Activated CD4-positive, alpha-beta T cell treated with anti-CD3 and anti-CD28 coated beads, Interleukin-2, Interleukin-6, amounts not matched to agents 100 ng/mL and 50 ng/mL, durations not matched to agents 16 hours and 8 hours (primary cell): Measurements from ENCODE around the gene LAMA2.

ENCODE experiments used
- DNase-seq: peaks from one replicate; pipeline ENCODE4 v3.0.0-alpha.2; 2020

LAMA2 gene

GRCh38 chr6:129507059-129507807 is 624.3 kb downstream of the LAMA2 start:
- no peak for DNase-seq

GRCh38 chr6:129507846-129508245 is 624.9 kb downstream of the LAMA2 start:
- no peak for DNase-seq

- DNase-seq = no peak
Measured at GRCh38 chr6:129508477-129509145, 625.7 kb downstream of the LAMA2 start.

DNA sequence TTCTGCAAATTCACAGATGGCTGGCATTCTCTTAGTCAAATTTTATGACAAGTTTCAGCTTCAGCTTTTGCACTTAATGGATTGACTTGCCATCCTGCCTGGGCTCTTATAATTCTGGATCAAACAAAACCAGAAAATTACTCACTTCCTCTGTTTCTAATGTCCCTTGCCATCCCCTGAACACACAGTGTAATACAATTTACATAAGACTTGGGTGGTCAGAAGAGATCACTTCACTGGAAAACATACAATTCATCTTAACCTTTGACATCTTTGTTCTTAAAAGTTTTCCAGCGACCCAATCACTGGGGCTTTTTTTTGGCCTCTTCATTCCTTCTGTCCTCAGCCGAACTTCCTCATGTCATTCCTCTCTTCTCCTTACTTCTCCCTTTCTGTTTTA is 628.0 kb downstream of the LAMA2 start:
- no peak for DNase-seq

GRCh38 chr6:129513471-129513870 is 630.5 kb downstream of the LAMA2 start:
- DNase-seq = no peak

DNA sequence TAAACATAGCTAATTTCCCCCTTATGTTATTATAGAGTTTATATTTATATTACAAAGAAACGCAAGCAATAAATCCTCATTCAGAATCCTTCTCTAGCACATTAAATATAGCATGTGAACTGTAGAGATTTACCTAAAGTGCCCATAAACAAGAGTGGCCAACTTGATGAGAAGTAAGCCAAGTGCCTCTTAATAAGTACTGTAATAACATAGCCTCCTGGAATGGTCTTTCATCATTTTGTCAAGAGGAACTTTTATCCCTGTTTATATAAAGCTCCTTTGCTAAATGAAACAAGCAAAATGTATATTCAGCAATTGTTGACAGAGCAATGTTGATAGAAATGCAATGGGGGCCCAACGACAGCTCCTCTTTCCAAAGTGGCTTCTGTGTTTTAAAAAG is 632.1 kb downstream of the LAMA2 start:
- no peak for DNase-seq

- no peak for DNase-seq
Measured at GRCh38 chr6:129516005-129516404, 633.1 kb downstream of the LAMA2 start.

- no peak for DNase-seq
Measured at GRCh38 chr6:129516787-129517186, 633.8 kb downstream of the LAMA2 start.

GRCh38 chr6:129517288-129517687 is 634.4 kb downstream of the LAMA2 start:
- DNase-seq = no peak

GRCh38 chr6:129519750-129520149 is 636.8 kb downstream of the LAMA2 start:
- DNase-seq = no peak

- no peak for DNase-seq
Measured at GRCh38 chr6:129521946-129522345, 639.0 kb downstream of the LAMA2 start.

GRCh38 chr6:129523816-129524215 is 640.9 kb downstream of the LAMA2 start:
- DNase-seq = no peak

DNA sequence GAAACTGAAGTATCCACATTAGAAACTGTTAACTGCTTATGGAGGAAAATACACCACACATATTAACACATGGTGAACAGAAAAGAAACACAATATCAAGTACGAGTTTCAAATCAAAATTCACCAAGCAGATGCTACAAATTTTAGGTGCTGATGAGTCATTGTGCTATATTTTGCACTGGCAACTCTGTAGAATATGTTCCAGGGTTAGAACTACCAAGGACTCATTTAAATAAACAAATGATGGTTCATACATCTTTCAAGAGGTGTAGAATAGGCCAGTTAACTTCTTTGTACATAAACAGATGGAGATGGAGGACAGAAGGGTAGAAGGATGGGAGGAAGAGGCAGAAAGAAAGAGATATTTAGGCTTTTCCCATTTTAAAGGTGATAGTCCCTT is 642.1 kb downstream of the LAMA2 start:
- DNase-seq = no peak

GRCh38 chr6:129534926-129535325 is 652.0 kb downstream of the LAMA2 start:
- no peak for DNase-seq

DNA sequence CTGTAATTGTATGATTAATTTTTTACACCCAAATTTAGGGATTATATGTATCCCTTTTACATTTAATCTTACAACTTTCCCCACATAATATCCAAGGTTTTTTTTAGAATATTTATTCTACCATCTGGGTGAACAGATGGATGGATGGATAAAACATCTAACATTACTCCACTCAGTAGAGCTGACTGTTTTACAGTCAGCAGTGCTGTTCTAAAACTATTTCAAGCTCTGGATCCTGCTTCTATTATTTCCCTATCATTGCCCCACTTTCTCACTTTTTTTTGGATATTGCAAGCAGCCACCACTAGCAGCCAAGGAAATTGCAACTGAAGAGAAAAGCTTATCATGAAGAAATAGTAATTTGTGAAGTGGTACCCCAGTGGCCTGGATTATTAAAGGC is 653.3 kb downstream of the LAMA2 start:
- no peak for DNase-seq

DNA sequence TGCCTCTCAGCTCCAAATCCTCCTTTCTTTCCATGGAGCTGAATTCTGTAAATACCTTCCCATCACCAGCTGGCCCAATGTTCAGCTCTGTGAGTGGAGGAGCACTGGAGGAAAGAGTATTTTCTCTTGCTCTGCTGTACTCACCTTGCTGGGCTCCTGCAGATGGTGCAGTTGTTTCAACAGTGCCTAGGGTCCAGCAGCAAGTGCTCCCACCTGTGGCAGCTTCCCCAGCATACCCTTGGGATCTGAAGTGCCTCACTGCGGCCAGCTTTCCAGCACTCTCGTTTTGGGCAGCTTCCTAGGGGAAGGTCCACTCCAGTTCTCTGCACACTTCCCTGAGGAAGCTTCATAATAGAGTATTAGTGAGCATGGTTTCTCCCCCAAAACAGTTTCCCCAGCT is 656.1 kb downstream of the LAMA2 start:
- DNase-seq = no peak

- DNase-seq = no peak
Measured at GRCh38 chr6:129542705-129543104, 659.8 kb downstream of the LAMA2 start.

DNA sequence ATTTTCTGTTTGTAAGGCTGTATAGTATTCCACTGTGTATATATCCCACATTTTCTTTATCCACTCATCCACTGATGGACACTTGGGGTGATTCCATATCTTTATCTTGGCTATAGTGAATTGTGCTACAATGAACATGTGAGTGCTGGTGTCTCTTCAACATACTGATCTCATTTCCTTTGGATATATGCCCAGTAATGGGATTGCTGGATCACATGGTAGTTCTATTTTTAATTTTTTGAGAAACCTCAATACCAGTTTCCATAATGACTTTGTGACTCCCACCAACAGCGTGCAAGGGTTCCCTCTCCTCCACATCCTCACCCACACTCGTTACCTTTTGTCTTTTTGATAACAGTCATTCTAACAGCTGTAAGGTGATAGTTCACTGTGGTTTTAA is 661.0 kb downstream of the LAMA2 start:
- no peak for DNase-seq

DNA sequence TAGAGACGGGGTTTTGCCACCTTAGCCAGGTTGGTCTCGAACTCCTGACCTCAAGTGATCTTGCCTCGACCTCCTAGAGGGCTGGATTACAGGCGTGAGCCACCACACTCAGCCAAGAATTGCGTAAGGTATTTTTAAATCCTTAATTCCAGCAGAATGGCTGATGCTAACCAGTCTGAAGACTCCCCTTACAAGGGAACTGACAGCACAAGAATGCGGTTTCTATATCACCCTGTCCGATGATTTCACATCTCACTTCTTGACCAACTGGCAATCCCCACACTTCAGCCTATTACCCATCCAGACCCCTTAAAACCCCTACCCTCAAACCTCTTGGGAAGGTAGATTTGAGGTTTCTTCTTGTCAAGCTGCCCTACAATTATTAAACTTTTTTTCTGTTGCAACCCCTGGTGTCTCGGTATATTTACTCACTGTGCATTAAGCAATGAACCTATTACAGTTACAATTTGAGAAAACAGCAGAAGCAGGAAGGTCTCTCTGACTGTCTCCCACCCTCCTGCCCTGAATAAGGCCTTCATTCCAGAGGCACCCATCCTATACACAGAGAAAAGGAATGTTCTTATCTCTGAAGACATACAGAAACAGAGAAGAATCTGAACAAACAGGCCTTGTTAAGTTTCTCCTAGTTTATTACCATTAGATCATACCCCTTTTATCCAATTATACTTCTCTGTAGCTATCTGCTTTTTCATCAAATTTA is 662.1 kb downstream of the LAMA2 start:
- no peak for DNase-seq

- DNase-seq = no peak
Measured at GRCh38 chr6:129546702-129547101, 663.8 kb downstream of the LAMA2 start.

DNA sequence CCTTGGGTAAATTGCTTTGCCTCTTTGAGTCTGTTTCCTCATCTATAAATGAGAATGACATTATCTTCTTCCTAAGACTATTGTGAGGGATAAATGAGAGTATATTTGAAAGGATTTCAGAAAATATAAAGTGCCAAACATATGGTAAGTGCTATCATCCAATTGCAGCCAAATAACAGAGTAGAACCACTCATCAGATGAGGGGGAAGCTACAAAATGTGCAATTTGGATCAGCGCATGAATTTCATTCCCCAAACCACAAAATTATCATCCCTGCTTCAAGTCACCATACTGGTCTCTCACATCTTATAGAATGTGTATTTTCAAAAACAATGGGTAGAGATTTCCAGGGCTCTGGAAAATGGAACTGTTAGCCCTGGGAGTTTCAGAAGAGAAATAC is 668.5 kb downstream of the LAMA2 start:
- DNase-seq = no peak

DNA sequence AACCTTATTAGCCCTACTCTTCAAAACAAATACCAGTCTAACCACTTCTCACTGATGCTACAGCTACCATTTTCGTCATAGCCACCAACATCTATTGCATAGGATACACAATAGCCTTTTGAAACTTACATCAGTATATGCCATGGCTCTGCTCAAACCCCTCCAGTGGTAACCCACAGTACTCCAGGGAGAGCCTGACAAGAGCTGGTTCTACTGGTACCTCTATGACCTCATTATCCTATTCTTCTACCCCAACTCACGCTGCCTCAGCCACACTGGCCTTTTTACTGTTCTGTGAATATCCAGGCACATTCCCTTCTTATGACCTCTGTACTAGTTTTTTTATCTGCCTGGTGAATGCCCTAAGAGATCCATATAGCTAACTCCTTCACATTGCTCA is 669.5 kb downstream of the LAMA2 start:
- no peak for DNase-seq

DNA sequence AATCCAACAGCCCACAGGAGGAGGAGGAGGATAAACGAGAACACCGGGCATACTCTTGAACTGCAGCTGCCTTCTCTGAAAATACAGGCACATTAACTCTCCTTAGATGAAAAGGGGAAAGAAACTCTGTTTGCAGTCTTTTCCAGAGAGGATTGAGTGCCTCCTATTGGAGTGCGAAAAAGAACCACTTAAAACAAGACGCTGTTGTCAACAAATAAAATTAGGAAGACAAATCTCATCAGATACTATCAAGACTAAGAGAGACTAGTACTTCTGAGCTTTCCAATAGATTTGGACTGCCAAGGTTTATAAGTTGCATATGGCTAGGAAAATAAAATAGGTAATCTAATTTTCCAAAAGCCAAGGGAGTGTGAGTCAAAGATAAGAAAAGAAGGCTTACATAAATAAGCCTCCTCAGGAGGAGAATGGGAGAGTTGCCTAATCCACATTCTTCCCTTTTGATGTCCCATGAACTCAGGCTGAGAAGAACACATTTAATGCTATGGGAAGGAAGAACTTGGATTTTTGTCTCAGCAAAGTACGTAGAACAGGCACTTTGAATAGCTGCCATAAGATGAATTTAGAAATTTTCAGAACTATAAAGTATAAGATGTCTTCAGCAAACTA is 672.4 kb downstream of the LAMA2 start:
- no peak for DNase-seq

DNA sequence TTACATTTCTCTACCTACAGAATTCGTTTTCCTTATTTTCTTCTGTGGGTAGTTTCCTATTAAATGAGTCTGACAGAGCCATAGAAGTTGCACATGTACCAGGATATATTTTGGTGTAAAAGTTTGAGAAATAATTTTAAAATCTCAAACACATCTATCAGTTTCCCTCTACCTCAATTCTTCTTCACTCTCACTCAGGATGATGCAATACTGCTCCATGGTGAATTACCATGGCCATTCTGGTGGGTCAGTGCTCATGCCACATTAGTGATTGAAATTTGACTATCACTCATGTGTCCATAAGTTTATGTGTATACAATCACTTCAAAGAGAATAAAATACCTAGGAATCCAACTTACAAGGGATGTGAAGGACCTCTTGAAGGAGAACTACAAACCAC is 675.3 kb downstream of the LAMA2 start:
- DNase-seq = no peak
